Karpas-422 (cell line): Measurements from ENCODE around the gene MLH3. TPM values are rescaled to one million over a fixed set of nuclear protein-coding genes. Genes with fewer than 3 reads are reported as not detected.

Source experiments
- DNase-seq: peaks from one replicate; pipeline ENCODE4 v3.0.0-alpha.2; 2015
- H2AFZ ChIP-seq: fragments of 200-600 bp; sonication (generic); 2 replicates; pipeline ENCODE4 v1.6.1; 2014; ENCODE audit warnings: antibody characterized with exemption, low read length, mixed read lengths
- H3K27ac ChIP-seq: fragments of 200-600 bp; sonication (generic); 2 replicates; pipeline ENCODE4 v1.5.1; 2014; ENCODE audit warnings: mild to moderate bottlenecking, low read length, moderate library complexity
- H3K27me3 ChIP-seq: fragments of 200-600 bp; sonication (generic); 2 replicates; pipeline ENCODE4 v1.6.1; 2014; ENCODE audit warnings: low read length, mixed read lengths
- H3K36me3 ChIP-seq: fragments of 200-600 bp; sonication (generic); 2 replicates; pipeline ENCODE4 v1.6.1; 2014; ENCODE audit warnings: low read length, mixed read lengths; ENCODE audit not compliant: insufficient read depth
- H3K4me1 ChIP-seq: fragments of 200-600 bp; sonication (generic); 2 replicates; pipeline ENCODE4 v1.6.1; 2014; ENCODE audit warnings: mild to moderate bottlenecking, low read length, mixed read lengths
- H3K4me2 ChIP-seq: fragments of 200-600 bp; sonication (generic); 2 replicates; pipeline ENCODE4 v1.6.1; 2014; ENCODE audit warnings: low read length, low read depth, mild to moderate bottlenecking; ENCODE audit not compliant: poor library complexity, severe bottlenecking
- H3K4me3 ChIP-seq: fragments of 200-600 bp; sonication (generic); 2 replicates; pipeline ENCODE4 v1.5.1; 2014; ENCODE audit warnings: mild to moderate bottlenecking, antibody characterized with exemption, low read length, mixed read lengths
- H3K79me2 ChIP-seq: fragments of 200-600 bp; sonication (generic); 2 replicates; pipeline ENCODE4 v1.6.1; 2014; ENCODE audit warnings: mild to moderate bottlenecking, low read length, mixed read lengths
- H3K9ac ChIP-seq: fragments of 200-600 bp; sonication (generic); 2 replicates; pipeline ENCODE4 v1.6.0; 2014; ENCODE audit warnings: low read length
- H3K9me2 ChIP-seq: fragments of 200-600 bp; sonication (generic), shearing (Covaris generic); replicated peaks from 2 replicates; pipeline ENCODE4 v1.6.0; 2014; ENCODE audit warnings: mild to moderate bottlenecking, low read length, moderate library complexity; ENCODE audit not compliant: insufficient read depth
- H3K9me3 ChIP-seq: fragments of 300-700, 200-600 bp; sonication (generic); 2 replicates; pipeline ENCODE4 v1.6.1; 2014; ENCODE audit warnings: low read length, mixed read lengths
- H4K20me1 ChIP-seq: fragments of 200-600 bp; sonication (generic); 2 replicates; pipeline ENCODE4 v1.6.1; 2014; ENCODE audit warnings: mild to moderate bottlenecking, antibody characterized with exemption, low read length, low read depth; ENCODE audit not compliant: insufficient read depth
- total RNA-seq: library from RNA; depleted of rRNA; stranded (reverse); fragments of >200 nt; shearing (Covaris generic); gene quantifications from 2 replicates; pipeline ENCODE4 v1.2.3, GENCODE V29; 2014; ENCODE audit warnings: low replicate concordance; rRNA removed

The MLH3 gene
- total RNA-seq: 58.3 and 71.5 TPM in 2 replicates

GRCh38 chr14:75050852-75051555, at the start of gene MLH3:
TSS of gene MLH3 (minus strand) at chr14:75051467. CDS start at chr14:75049655, 1,812 bp downstream.
- H3K9me3 ChIP-seq: no peaks in the 10 kb centered on the region
- peaks cover 29% of the 10 kb centered on the region for H3K36me3 ChIP-seq

GRCh38 chr14:75098682-75099081, 47.4 kb upstream of the MLH3 start:
- no peaks in the 10 kb centered on the region for H3K4me1 ChIP-seq
- H2AFZ ChIP-seq: no peak overlapping the region
- no peak overlapping the region for H3K4me2 ChIP-seq
- DNase-seq: no peak
- H3K4me3 ChIP-seq: no peak overlapping the region
- no peaks in the 10 kb centered on the region for H4K20me1 ChIP-seq
- H3K9me2 ChIP-seq: no peaks in the 10 kb centered on the region
- peaks cover 71% of the 10 kb centered on the region for H3K36me3 ChIP-seq
- H3K27me3 ChIP-seq: no peaks in the 10 kb centered on the region
- no peaks in the 10 kb centered on the region for H3K9me3 ChIP-seq
- H3K79me2 ChIP-seq: peaks cover 5% of the 10 kb centered on the region; the same call in 1 of the 2 replicates
- H3K27ac ChIP-seq: no peak overlapping the region
- no peak overlapping the region for H3K9ac ChIP-seq

More at GRCh38 chr14:75050852-75051555, at the start of gene MLH3:
- no peaks in the 10 kb centered on the region for H3K9me2 ChIP-seq
- H3K4me2 ChIP-seq: peak within 1 kb of the TSS; percentile 69
- no peaks in the 10 kb centered on the region for H3K27me3 ChIP-seq
- peaks cover 25% of the 10 kb centered on the region for H3K4me1 ChIP-seq
- H4K20me1 ChIP-seq: no peaks in the 10 kb centered on the region
- peak within 1 kb of the TSS; percentile 9 for H2AFZ ChIP-seq
- peaks cover 59% of the 10 kb centered on the region for H3K79me2 ChIP-seq
- H3K27ac ChIP-seq: peak within 1 kb of the TSS; percentile 70
- peak; percentile 97 for DNase-seq
- H3K4me3 ChIP-seq: peak within 1 kb of the TSS; percentile 80
- peak within 1 kb of the TSS; percentile 84 for H3K9ac ChIP-seq

- Histone ChIP-seq H3K79me2 (peaks cover 5% of the 10 kb centered on the region; the same call in 1 of the 2 replicates), H3K27ac (no peak overlapping the region), H3K27me3 (no peaks in the 10 kb centered on the region), H3K4me1 (no peaks in the 10 kb centered on the region), H3K4me2 (no peak overlapping the region), H4K20me1 (no peaks in the 10 kb centered on the region), H3K36me3 (peaks cover 69% of the 10 kb centered on the region), H3K9me3 (no peaks in the 10 kb centered on the region), H3K9ac (no peak overlapping the region), H3K9me2 (no peaks in the 10 kb centered on the region), H3K4me3 (no peak overlapping the region), H2AFZ (no peak overlapping the region)
- no peak for DNase-seq
These were observed 46.9 kb upstream of the MLH3 start for GRCh38 chr14:75098212-75098611.

GRCh38 chr14:75096959-75097358, 45.7 kb upstream of the MLH3 start:
- Histone ChIP-seq H3K9me2 (no peaks in the 10 kb centered on the region), H4K20me1 (no peaks in the 10 kb centered on the region), H3K27me3 (no peaks in the 10 kb centered on the region), H3K9me3 (no peaks in the 10 kb centered on the region), H2AFZ (no peak overlapping the region), H3K27ac (no peak overlapping the region), H3K9ac (no peak overlapping the region), H3K79me2 (peaks cover 5% of the 10 kb centered on the region; the same call in 1 of the 2 replicates), H3K36me3 (peaks cover 70% of the 10 kb centered on the region), H3K4me3 (no peak overlapping the region), H3K4me2 (no peak overlapping the region), H3K4me1 (no peaks in the 10 kb centered on the region)
- DNase-seq: no peak

- Histone ChIP-seq H3K79me2 (peaks cover 5% of the 10 kb centered on the region; the same call in 1 of the 2 replicates), H3K4me1 (no peaks in the 10 kb centered on the region)
These were observed 44.4 kb upstream of the MLH3 start for GRCh38 chr14:75095690-75096089.

GRCh38 chr14:75094896-75095295, 43.6 kb upstream of the MLH3 start:
- no peak for DNase-seq
- Histone ChIP-seq H2AFZ (no peak overlapping the region), H3K9me2 (no peaks in the 10 kb centered on the region), H3K36me3 (peaks cover 66% of the 10 kb centered on the region), H4K20me1 (no peaks in the 10 kb centered on the region), H3K4me1 (no peaks in the 10 kb centered on the region), H3K9me3 (no peaks in the 10 kb centered on the region), H3K9ac (no peak overlapping the region), H3K4me3 (no peak overlapping the region), H3K27me3 (no peaks in the 10 kb centered on the region), H3K4me2 (no peak overlapping the region), H3K79me2 (peaks cover 5% of the 10 kb centered on the region; the same call in 1 of the 2 replicates), H3K27ac (no peak overlapping the region)

More at GRCh38 chr14:75095690-75096089, 44.4 kb upstream of the MLH3 start:
- H3K4me2 ChIP-seq: no peak overlapping the region
- H3K4me3 ChIP-seq: no peak overlapping the region
- H3K9me2 ChIP-seq: no peaks in the 10 kb centered on the region
- no peaks in the 10 kb centered on the region for H3K9me3 ChIP-seq
- H3K27me3 ChIP-seq: no peaks in the 10 kb centered on the region
- no peak for DNase-seq
- no peaks in the 10 kb centered on the region for H4K20me1 ChIP-seq
- no peak overlapping the region for H3K9ac ChIP-seq
- H3K36me3 ChIP-seq: peaks cover 67% of the 10 kb centered on the region
- no peak overlapping the region for H2AFZ ChIP-seq
- H3K27ac ChIP-seq: no peak overlapping the region

GRCh38 chr14:75092698-75093097, 41.4 kb upstream of the MLH3 start:
- no peaks in the 10 kb centered on the region for H3K27me3 ChIP-seq
- no peak for DNase-seq
- no peaks in the 10 kb centered on the region for H3K4me1 ChIP-seq
- H3K9ac ChIP-seq: no peak overlapping the region
- H2AFZ ChIP-seq: no peak overlapping the region
- H3K27ac ChIP-seq: no peak overlapping the region
- H3K9me3 ChIP-seq: no peaks in the 10 kb centered on the region
- no peaks in the 10 kb centered on the region for H3K9me2 ChIP-seq
- H3K79me2 ChIP-seq: peaks cover 1% of the 10 kb centered on the region; the same call in 1 of the 2 replicates
- no peak overlapping the region for H3K4me3 ChIP-seq
- H4K20me1 ChIP-seq: no peaks in the 10 kb centered on the region
- H3K4me2 ChIP-seq: no peak overlapping the region
- H3K36me3 ChIP-seq: peaks cover 60% of the 10 kb centered on the region

GRCh38 chr14:75091251-75091650, 40.0 kb upstream of the MLH3 start:
- H3K27ac ChIP-seq: no peak overlapping the region
- H3K4me3 ChIP-seq: no peak overlapping the region
- no peak overlapping the region for H2AFZ ChIP-seq
- H3K4me1 ChIP-seq: no peaks in the 10 kb centered on the region
- peaks cover 61% of the 10 kb centered on the region; the same call in 1 of the 2 replicates for H3K36me3 ChIP-seq
- no peaks in the 10 kb centered on the region for H3K79me2 ChIP-seq
- DNase-seq: no peak
- H3K9me3 ChIP-seq: no peaks in the 10 kb centered on the region
- no peaks in the 10 kb centered on the region for H4K20me1 ChIP-seq
- no peaks in the 10 kb centered on the region for H3K27me3 ChIP-seq
- H3K9ac ChIP-seq: no peak overlapping the region
- no peak overlapping the region for H3K4me2 ChIP-seq
- H3K9me2 ChIP-seq: no peaks in the 10 kb centered on the region
